Activated CD4-positive, alpha-beta memory T cell treated with anti-CD3 and anti-CD28 coated beads, Interleukin-2, amount 10 ng/mL, durations not matched to agents 7 days and 5 days (primary cell): ENCODE results near the gene CDH23. TPM values are rescaled to one million over a fixed set of nuclear protein-coding genes. Genes with fewer than 3 reads are reported as not detected.
A peak's percentile ranks its signal among the peaks of the same experiment; 100 is the strongest.

Experiments
- CTCF ChIA-PET: fragments of 350-600 bp; sonication (Branson Sonifier 250); formaldehyde crosslinking; loops from one replicate; lab custom pipeline; 2021; ENCODE audit warnings: antibody characterized with exemption, inconsistent platforms; lab: Charles Lee
- POLR2A ChIA-PET: fragments of 350-600 bp; sonication (Branson Sonifier 250); formaldehyde crosslinking; loops from one replicate; lab custom pipeline; 2021; ENCODE audit warnings: antibody characterized with exemption; lab: Charles Lee
- DNase-seq: peaks from one replicate; pipeline ENCODE4 v3.0.0-alpha.2; 2020
- H3K27ac Mint-ChIP-seq: one replicate; pipeline ENCODE4 v1.8.0; 2021; ENCODE audit warnings: mild to moderate bottlenecking, mixed read lengths
- H3K27me3 Mint-ChIP-seq: one replicate; pipeline ENCODE4 v1.8.0; 2021; ENCODE audit warnings: mixed read lengths
- H3K36me3 Mint-ChIP-seq: one replicate; pipeline ENCODE4 v1.8.0; 2021; ENCODE audit warnings: low read depth, mixed read lengths
- H3K4me1 Mint-ChIP-seq: one replicate; pipeline ENCODE4 v1.8.0; 2021; ENCODE audit warnings: mixed read lengths
- H3K4me3 Mint-ChIP-seq: one replicate; pipeline ENCODE4 v1.8.0; 2021; ENCODE audit warnings: mild to moderate bottlenecking, mixed read lengths
- H3K9me3 Mint-ChIP-seq: one replicate; pipeline ENCODE4 v1.8.0; 2021; ENCODE audit warnings: mixed read lengths
- total RNA-seq, 2 experiments: library from RNA; stranded (reverse); gene quantifications; one replicate each; pipeline ENCODE4 v1.2.3, GENCODE V29; 2021

CDH23 gene
- total RNA-seq, 2 experiments from 2014 or later = 1.3 TPM

DNA sequence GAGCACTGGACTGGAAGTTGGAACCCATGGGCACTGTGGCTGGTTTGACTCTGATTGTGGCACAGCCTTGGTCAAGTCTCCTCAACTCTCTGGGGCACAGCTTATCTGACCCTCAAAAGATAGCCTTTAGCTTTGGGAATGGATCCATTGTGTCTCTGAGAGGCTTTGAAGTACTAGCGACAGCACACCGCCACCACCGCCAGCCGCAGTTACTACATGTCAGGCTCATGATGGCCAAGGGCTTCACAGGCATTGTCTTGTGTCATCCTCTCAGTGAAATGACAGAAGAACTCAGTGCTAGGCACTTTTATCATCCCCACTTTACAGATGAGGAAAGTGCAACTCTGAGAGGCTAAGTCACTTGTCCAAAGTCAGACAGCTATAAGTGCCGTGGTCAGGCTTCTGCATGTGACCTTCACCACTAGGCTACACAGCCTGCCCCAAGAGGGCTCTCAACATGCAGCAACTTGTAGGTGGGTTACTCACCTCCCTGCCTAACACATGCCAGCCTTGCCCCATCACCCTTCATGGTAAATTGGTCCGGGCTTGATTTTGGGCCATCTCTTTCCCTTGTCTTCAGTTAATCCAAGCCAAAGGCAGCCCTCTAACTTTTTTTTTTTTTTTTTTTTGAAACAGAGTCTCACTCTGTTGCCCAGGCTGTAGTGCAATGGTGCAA lies 278.7 kb downstream of the CDH23 start:
- Mint-ChIP-seq H3K9me3 (no peaks in the 10 kb centered on the region), H3K36me3 (no peaks in the 10 kb centered on the region), H3K27ac (no peak overlapping the region), H3K4me3 (no peak overlapping the region), H3K4me1 (no peaks in the 10 kb centered on the region), H3K27me3 (peaks cover 1% of the 10 kb centered on the region)
- no peak for DNase-seq
- CTCF ChIA-PET = no interaction called here
- POLR2A ChIA-PET = no interaction called here

DNA sequence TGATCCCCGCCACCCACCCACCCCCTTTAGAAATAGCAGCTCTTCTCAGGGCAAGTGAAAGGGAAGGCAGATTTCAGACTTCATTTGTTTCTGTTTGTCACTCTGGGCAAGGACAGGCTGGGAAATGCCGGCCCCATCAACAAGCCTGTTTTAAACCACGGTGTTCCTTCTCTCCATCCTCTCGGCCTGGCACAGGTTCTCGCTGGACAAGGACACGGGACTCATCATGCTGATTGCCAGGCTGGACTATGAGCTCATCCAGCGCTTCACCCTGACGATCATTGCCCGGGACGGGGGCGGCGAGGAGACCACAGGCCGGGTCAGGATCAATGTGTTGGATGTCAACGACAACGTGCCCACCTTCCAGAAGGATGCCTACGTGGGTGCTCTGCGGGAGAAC lies 280.5 kb downstream of the CDH23 start:
- no peaks in the 10 kb centered on the region for H3K9me3 Mint-ChIP-seq
- POLR2A ChIA-PET = no interaction called here
- H3K36me3 Mint-ChIP-seq = no peaks in the 10 kb centered on the region
- no peak overlapping the region for H3K4me3 Mint-ChIP-seq
- CTCF ChIA-PET = no interaction called here
- no peaks in the 10 kb centered on the region for H3K4me1 Mint-ChIP-seq
- H3K27ac Mint-ChIP-seq = no peak overlapping the region
- H3K27me3 Mint-ChIP-seq = peaks cover 1% of the 10 kb centered on the region
- no peak for DNase-seq

DNA sequence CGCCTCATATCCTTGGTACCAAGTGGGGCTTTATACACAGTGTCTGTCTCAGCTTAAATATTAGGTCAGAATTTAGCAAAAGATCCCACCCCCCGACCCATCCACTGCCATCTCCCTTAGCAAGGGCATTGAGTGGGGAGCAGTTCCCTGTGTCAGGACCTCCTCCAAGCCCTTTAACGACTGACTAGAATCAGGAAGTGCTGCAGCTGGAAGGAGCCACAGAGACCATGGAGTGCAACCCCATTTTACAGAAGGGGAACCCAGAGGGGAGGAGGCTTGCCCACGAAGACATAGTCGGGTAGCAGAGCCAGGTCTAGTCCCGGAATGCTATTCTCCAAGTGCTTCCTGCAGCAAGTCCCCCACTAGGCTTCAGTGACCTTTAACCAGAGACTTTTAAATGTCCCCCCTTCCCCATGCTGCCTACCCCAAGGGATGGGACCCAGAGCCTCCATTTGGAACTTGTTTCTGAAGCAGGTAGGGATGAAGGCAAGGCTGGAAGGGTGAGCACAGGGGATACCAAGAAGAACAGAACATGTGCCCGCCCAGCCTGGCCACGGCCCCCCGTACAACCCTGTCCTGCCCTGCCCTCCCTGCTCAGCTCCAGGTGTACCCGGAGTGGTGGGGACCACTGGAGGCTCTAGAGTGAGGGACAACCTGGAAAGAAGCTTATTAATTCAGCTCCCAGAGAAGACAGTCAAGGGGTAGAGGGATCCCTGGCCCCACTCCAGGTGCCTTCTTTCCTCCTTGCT lies 281.5 kb downstream of the CDH23 start:
- Mint-ChIP-seq H3K4me3 (no peak overlapping the region), H3K27me3 (no peaks in the 10 kb centered on the region), H3K27ac (no peak overlapping the region), H3K36me3 (no peaks in the 10 kb centered on the region), H3K9me3 (no peaks in the 10 kb centered on the region), H3K4me1 (no peaks in the 10 kb centered on the region)
- ChIA-PET POLR2A (interaction anchor here (0.9 kb wide), 1 partner anchor 20 kb away, joined by 3 read pairs; no protein-coding TSS in a partner anchor), CTCF (interaction anchor here (1.3 kb wide), 1 partner anchor 19 kb away, joined by 3 read pairs; no protein-coding TSS in a partner anchor)
- no peak for DNase-seq

DNA sequence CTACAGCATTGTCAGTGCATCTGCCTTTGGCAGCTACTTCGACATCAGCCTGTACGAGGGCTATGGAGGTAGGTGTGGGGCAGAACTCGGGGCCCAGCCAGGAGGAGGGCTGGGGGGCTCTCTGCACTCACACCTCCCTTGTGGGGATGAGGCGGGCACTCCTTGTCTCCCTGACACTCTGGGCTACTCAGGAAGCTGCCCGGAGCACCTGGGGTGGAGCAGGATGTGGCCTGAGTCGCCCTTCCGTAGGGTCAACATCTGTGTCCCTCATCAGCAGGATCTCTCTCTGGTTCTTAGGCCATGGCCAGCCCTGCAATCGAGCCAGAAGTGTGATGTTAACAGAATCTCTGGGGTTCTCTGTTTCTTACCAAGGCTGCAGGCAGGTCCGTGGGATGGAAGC lies 282.7 kb downstream of the CDH23 start:
- H3K27me3 Mint-ChIP-seq = no peaks in the 10 kb centered on the region
- H3K4me1 Mint-ChIP-seq = peaks cover under 1% of the 10 kb centered on the region
- H3K9me3 Mint-ChIP-seq = no peaks in the 10 kb centered on the region
- no peak for DNase-seq
- no peaks in the 10 kb centered on the region for H3K36me3 Mint-ChIP-seq
- POLR2A ChIA-PET = interaction anchor here (0.8 kb wide), 1 partner anchor 15 kb away, joined by 3 read pairs; no protein-coding TSS in a partner anchor
- H3K27ac Mint-ChIP-seq = no peak overlapping the region
- H3K4me3 Mint-ChIP-seq = no peak overlapping the region
- CTCF ChIA-PET = interaction anchor here (1.3 kb wide), 1 partner anchor 18 kb away, joined by 3 read pairs; no protein-coding TSS in a partner anchor

DNA sequence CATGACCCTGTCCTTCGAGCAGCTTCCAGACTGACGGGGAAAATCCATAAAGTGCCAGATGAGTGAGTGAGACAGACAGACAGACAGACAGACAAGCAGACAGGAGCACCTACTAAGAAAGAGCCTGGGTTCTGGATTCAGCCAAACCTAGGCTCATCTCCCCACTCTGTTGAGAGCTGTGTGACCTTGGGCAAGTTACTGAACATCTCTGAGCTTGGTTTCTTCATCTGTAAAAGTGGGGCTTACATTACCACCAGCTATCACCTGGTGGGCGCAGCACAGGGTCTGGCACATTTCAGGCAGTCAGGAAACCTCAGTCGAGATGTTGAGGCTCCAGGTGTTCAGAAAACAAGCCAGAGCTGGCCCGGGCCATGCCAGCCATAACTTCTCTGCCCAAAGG lies 285.3 kb downstream of the CDH23 start:
- Mint-ChIP-seq H3K9me3 (no peaks in the 10 kb centered on the region), H3K27ac (no peak overlapping the region), H3K27me3 (no peaks in the 10 kb centered on the region), H3K4me3 (no peak overlapping the region), H3K36me3 (no peaks in the 10 kb centered on the region), H3K4me1 (peaks cover 3% of the 10 kb centered on the region)
- CTCF ChIA-PET = no interaction called here
- POLR2A ChIA-PET = interaction anchor here (1.6 kb wide), 1 partner anchor 90 kb away, joined by 3 read pairs; no protein-coding TSS in a partner anchor
- no peak for DNase-seq

DNA sequence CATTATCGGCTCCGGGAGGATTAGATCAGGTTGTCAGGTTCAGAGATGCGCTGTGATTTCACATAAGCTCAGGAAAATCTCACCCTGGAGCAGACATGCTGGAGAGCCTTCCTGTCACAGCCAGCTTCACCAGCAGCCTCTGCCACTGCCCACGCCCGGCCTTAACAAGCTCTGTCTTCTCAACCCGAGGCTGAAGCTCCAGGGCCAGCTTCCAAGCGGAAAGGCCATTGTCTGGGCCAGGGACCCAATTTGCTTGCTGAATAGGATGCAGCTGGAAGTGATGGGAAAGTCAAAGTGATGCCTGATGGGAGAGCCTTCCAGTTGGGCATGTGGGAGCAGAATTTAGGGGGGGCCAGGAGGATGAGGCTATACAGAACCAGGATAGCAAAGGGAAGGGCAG lies 286.6 kb downstream of the CDH23 start:
- H3K27ac Mint-ChIP-seq = no peak overlapping the region
- ChIA-PET POLR2A (interaction anchor here (1.6 kb wide), 1 partner anchor 89 kb away, joined by 3 read pairs; no protein-coding TSS in a partner anchor), CTCF (interaction anchor here (0.7 kb wide), 1 partner anchor 39 kb away, joined by 4 read pairs; no protein-coding TSS in a partner anchor)
- H3K27me3 Mint-ChIP-seq = no peaks in the 10 kb centered on the region
- H3K9me3 Mint-ChIP-seq = peaks cover 4% of the 10 kb centered on the region
- DNase-seq = no peak
- H3K4me1 Mint-ChIP-seq = peaks cover 3% of the 10 kb centered on the region
- H3K4me3 Mint-ChIP-seq = no peak overlapping the region
- H3K36me3 Mint-ChIP-seq = peaks cover 4% of the 10 kb centered on the region

- POLR2A ChIA-PET = no interaction called here
- peaks cover 3% of the 10 kb centered on the region for H3K4me1 Mint-ChIP-seq
- CTCF ChIA-PET = no interaction called here
- no peak overlapping the region for H3K27ac Mint-ChIP-seq
- no peak overlapping the region for H3K4me3 Mint-ChIP-seq
- peak; percentile 25 for DNase-seq
- H3K9me3 Mint-ChIP-seq = peaks cover 4% of the 10 kb centered on the region
- peaks cover 5% of the 10 kb centered on the region for H3K36me3 Mint-ChIP-seq
- H3K27me3 Mint-ChIP-seq = no peaks in the 10 kb centered on the region
These were observed 287.8 kb downstream of the CDH23 start for GRCh38 chr10:71684356-71685173.

DNA sequence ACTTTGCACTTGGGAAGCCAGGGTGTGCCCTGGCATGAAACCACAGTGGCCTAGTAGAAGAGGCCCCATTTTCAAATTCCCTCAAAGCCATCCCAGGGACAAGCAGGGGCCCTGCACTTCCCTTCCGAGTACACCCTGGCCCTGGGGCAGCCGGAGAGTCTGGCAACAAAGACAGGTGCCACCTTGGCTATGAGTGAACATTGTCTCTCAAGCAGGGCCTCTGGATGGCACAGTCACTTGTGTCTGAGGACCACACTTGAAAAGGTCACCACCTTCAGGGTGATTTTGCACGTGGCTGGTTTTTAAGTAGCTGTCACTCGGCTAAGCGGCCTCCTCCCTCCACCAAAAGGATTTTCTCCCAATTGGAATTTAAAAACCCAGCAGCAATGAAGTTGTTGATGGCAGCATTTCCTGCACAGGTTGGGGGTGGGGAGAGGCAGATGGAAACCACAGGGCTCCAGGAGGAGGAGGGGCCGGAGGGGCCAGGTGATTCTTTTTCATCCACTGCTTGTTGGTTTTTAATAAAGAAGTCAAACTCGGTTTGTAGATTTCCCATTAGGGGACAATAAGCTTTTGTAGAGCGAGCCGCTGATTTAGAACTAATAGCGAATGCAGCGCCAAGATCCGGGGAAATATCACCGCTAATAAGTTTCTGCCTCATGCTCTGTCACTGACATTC lies 289.0 kb downstream of the CDH23 start:
- H3K9me3 Mint-ChIP-seq = peaks cover 4% of the 10 kb centered on the region
- no peak overlapping the region for H3K27ac Mint-ChIP-seq
- no peak for DNase-seq
- ChIA-PET CTCF (interaction anchor here (1.1 kb wide), 1 partner anchor 11 kb away, joined by 3 read pairs; no protein-coding TSS in a partner anchor), POLR2A (no interaction called here)
- H3K27me3 Mint-ChIP-seq = no peaks in the 10 kb centered on the region
- H3K4me1 Mint-ChIP-seq = peaks cover 3% of the 10 kb centered on the region
- no peak overlapping the region for H3K4me3 Mint-ChIP-seq
- H3K36me3 Mint-ChIP-seq = peaks cover 5% of the 10 kb centered on the region

- Mint-ChIP-seq H3K4me1 (peaks cover 3% of the 10 kb centered on the region), H3K36me3 (peaks cover 5% of the 10 kb centered on the region), H3K9me3 (peaks cover 4% of the 10 kb centered on the region), H3K4me3 (no peak overlapping the region), H3K27ac (no peak overlapping the region), H3K27me3 (no peaks in the 10 kb centered on the region)
- ChIA-PET POLR2A (no interaction called here), CTCF (no interaction called here)
- DNase-seq = no peak
These were observed 290.4 kb downstream of the CDH23 start for GRCh38 chr10:71687077-71687476.

GRCh38 chr10:71687480-71687879 lies 290.8 kb downstream of the CDH23 start:
- no peak for DNase-seq
- POLR2A ChIA-PET = no interaction called here
- Mint-ChIP-seq H3K9me3 (peaks cover 4% of the 10 kb centered on the region), H3K4me1 (peaks cover 3% of the 10 kb centered on the region), H3K36me3 (peaks cover 5% of the 10 kb centered on the region), H3K27ac (no peak overlapping the region), H3K4me3 (no peak overlapping the region), H3K27me3 (no peaks in the 10 kb centered on the region)
- CTCF ChIA-PET = no interaction called here

DNA sequence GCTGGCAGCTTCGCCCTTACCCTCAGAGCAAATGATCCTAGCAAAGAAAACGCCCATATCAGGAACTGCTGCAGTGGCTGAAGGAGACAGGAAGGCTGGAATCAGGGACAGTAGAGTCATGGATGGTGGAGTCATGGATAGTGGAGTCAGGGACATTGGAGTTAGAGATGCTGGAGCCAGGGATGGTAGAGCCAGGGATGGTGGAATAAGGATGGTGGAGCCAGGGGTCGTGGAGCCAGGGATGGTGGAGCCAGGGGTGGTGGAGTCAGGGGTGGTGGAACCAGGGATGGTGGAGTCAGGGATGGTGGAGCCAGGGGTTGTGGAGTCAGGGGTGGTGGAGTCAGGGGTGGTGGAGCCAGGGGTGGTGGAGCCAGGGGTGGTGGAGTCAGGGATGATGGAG lies 291.5 kb downstream of the CDH23 start:
- H3K27ac Mint-ChIP-seq = no peak overlapping the region
- H3K36me3 Mint-ChIP-seq = peaks cover 5% of the 10 kb centered on the region
- ChIA-PET POLR2A (no interaction called here), CTCF (no interaction called here)
- H3K4me3 Mint-ChIP-seq = no peak overlapping the region
- DNase-seq = no peak
- peaks cover 4% of the 10 kb centered on the region for H3K9me3 Mint-ChIP-seq
- peaks cover 3% of the 10 kb centered on the region for H3K4me1 Mint-ChIP-seq
- H3K27me3 Mint-ChIP-seq = no peaks in the 10 kb centered on the region

DNA sequence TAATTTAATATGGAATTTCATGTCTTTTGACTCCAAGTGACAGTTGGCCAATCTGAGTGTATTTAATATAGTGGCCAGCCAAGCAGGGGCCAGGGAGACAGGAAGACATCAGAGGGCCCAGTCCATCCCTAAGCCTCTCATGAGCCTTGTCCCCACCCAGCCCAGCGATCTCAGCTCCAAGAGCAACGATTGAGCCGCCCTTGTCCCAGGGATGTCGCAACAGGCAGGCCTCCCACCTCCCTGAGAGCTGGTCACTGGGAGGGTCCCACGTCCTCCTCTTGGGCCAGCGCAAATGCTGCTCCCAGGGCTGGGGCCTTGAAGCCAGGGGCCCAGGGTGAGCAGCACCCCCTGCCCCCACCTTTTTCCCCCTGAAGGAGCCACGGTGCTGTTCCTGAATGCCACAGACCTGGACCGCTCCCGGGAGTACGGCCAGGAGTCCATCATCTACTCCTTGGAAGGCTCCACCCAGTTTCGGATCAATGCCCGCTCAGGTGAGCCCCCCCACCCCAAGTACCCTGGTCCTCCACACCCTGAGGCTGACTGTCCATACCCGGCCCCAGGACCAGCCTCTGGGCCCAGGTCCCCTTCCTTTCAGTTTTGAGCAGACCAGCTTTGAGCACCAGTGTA lies 293.5 kb downstream of the CDH23 start:
- ChIA-PET POLR2A (no interaction called here), CTCF (no interaction called here)
- no peaks in the 10 kb centered on the region for H3K27me3 Mint-ChIP-seq
- peaks cover 18% of the 10 kb centered on the region for H3K4me1 Mint-ChIP-seq
- no peak overlapping the region for H3K4me3 Mint-ChIP-seq
- peaks cover 4% of the 10 kb centered on the region for H3K9me3 Mint-ChIP-seq
- no peak for DNase-seq
- peaks cover 5% of the 10 kb centered on the region for H3K36me3 Mint-ChIP-seq
- H3K27ac Mint-ChIP-seq = no peak overlapping the region
